Measurements from ENCODE around the gene ROM1. TPM values are rescaled to one million over a fixed set of nuclear protein-coding genes. Genes with fewer than 3 reads are reported as not detected.

Gene ROM1
- total RNA-seq, 1 donor from 2014 or later = 11.1 TPM

DNA sequence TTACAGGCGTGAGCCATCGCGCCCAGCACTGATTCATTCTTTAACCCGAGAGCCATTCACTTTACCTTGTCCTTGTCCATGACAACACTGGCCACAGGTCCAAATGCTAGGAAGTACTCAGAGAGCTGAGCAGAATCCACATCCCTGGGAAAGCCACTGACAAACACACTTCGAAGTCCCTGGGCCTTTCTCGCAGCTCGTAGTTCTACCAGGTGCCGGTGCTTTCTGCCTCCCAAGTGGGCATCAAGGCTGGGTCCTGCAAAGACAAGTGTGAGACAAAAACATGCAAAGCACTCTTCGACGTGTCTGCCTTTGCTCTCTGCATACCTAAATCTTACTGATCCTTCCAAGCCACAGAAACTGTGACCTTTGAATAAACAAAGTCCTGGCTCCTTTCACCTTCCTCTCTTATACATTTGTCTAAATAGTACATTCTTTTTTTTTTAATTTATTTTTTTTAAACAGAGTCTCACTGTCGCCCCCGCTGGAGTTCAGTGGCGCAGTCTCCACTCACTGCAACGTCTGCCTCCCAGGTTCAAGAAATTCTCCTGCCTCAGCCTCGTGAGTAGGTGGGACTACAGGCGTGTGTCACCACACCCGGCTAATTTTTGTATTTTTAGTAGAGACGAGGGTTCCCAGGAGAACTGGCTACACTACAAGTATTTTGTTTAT is 24.0 kb upstream of the ROM1 start:
- no peak for DNase-seq (ENCODE audit: low read depth, low spot score)

DNA sequence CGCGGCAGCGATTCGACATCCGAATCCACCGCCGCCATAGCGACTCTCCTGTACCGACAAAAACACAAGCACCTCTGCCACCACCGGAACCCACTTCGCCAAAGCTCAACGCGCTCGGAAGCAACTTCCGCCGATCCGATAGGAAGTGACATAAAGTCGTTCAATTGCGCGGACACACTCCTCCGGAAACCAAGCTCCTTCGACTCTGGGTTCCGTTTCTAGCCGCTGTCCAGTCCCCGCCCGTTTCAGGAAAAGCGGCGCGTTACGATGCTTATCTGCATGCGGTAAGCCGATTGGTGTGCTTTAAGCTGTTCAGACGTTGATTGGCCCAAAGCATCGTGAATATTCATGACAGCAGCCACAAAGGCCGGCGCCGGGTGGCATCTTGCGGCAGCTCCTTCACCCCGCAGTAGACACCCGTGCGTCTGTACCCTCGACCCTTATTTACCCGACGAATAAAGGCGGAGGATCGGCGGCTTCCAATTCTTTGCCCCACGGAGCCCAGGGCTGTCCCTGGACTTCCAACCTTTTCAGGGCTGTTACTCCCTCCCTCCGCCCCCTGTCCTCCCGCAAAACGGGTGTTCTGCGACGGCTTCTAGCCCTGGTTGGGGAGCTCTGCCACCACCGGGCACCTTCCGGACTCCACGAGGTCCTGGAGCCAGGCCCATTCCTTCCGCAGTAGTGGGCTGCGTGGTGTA is 21.5 kb upstream of the ROM1 start, which contains the start of gene TUT1:
TSS of gene TUT1 (minus strand) at position 76 of the 698 bp plus-strand sequence. CDS start at position 38, 38 bp downstream.
- DNase-seq (ENCODE audit: low read depth, low spot score) = peak; percentile 99

DNA sequence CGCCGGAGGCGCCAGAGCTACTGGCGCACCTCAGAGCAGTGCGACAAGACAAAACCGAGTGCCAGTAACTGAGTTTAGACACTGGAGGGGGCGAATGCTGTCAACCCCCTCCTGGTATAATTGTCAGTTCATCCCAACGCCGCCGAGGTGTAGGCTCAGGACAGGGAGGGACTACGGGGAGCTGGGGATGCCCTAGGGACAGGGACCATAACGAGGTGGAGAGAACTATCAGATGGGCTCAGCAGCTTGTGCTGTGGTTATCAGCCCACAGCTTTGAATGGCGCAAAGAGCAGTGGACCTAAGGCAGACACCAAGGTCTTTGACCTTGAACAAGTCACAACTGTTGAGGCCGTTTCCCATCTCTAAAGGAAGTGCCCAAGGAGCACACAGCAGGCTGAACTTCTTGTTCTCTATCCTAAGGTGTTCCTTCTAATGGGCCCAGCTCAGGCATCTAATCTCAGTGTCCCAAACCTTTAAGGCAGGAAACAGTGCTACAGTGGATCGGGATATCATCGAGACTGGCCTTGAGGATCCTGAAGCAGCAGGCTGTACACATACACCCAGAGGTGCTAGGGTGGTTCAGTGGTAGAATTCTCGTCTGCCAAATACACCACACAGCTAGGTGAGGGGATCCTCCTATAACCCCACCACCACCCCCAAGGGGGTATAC is 20.8 kb upstream of the ROM1 start:
- no peak for DNase-seq (ENCODE audit: low read depth, low spot score)

DNA sequence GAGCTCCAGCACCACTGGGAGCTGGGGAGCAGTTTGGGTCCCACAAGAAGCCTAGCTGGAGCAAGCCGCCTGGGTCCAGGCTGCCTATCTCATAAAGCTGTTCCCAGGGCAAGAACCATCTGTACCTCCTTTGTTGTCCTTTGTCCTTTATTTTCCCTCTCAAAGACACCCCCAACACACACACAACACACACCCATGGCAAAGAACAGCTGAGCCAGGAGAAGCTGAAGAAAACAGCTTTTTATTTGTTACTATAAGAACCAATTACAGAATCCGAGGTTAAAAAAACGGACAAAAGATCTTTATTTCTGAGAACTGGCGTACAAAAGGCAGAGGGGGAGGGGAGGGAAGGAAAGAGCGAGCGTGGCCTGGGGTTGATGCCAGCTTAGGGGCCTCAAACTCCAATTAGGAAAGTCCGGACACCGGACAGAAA is 20.1 kb upstream of the ROM1 start:
- no peak for DNase-seq (ENCODE audit: low read depth, low spot score)

DNA sequence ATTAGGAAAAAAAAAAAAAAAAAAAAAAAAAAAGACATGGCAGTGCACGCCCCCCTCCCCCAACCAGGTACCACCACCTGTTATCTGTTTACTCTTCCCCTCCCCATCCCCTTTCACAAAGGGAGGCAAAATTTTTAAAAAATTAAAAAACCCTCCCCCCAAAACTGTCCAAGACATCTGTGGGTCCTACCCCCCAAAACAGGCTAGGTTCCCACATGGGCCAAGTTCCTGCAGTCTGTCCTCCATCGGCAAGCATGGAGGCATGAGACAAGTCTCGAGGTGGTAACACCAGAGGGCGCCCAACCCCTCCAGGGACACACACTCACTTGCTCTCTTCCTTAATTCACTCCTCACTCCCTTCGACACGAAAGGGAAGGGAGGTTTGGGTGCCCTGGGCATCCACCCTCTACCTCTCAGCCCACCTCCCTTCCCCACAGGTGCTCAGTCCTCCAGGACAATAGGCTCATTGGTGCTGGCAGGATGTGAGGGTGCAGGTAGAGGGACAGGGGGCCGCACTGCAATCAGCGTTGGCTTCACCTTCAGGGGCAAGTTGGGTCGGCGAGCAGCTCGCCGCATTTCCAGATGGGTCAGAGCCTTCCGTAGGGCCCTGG is 19.5 kb upstream of the ROM1 start:
- DNase-seq (ENCODE audit: low read depth, low spot score) = peak; percentile 52

DNA sequence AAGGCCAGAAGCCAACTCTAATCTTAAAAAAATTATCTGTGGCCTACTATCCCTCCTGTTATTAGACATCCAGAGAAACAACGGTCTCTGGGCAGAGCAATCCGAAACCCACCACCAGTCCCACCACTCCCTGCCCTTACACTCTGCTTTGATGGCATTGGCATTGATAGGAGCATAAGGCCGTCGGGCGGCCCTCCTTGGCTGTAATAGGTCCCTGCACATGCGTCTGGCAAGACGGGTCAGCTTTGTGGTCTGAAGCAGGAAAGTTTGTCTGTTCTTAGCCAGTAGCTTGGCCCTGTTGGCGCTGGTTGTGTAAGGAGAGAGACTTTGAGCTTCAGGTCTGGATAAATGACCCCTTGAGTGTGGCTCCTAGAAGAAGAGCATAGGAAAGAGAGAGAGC is 17.9 kb upstream of the ROM1 start:
- no peak for DNase-seq (ENCODE audit: low read depth, low spot score)

DNA sequence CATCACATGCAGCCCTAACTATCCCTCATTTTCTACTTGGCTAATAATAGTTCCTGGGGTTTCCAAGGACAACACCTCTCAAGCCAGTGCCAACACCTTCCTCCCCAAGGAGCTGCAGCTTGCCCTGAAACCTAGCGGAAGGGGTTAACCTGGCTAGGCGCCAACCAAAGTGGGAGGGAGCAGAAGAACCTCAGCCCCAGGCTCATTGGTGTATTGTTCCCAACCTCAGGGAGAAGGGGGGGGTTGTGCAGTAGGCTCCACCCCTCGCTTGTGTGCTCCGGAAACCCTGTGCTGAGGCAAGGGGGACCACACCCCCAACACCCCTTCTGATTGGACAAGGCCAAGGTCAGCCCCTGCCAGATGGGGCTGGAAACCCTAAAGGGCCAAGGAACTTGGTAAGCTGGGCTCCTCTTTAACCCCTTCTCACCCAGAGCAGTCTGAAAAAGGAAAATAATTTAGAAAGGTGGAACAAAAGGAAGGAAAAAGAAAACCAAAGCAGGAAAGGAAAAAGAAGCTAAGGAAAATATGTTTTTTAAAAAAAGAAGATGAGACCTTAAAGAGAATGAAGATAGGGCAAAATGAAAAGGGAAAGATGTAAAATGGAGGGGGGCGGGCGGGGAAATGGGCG is 13.9 kb upstream of the ROM1 start:
- DNase-seq (ENCODE audit: low read depth, low spot score) = peak; percentile 98

DNA sequence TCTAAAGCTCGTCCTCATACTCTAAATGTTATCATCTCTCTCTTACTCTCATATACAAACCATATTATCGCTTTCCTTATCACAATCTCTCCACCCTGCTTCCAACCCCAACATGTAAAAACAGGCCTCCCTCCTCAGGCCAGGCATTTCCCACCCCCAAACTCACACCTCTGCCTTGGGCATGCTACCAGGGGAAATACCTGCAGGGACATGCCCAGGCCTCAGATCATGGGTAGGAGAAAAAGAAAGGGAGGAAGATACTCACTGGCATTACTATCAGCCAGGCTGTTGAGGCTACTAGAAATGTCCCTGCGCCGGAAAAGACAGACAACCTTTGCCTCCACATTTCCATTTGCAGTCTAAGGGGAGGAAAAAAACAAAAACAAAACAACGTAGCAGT is 13.2 kb upstream of the ROM1 start:
- no peak for DNase-seq (ENCODE audit: low read depth, low spot score)

DNA sequence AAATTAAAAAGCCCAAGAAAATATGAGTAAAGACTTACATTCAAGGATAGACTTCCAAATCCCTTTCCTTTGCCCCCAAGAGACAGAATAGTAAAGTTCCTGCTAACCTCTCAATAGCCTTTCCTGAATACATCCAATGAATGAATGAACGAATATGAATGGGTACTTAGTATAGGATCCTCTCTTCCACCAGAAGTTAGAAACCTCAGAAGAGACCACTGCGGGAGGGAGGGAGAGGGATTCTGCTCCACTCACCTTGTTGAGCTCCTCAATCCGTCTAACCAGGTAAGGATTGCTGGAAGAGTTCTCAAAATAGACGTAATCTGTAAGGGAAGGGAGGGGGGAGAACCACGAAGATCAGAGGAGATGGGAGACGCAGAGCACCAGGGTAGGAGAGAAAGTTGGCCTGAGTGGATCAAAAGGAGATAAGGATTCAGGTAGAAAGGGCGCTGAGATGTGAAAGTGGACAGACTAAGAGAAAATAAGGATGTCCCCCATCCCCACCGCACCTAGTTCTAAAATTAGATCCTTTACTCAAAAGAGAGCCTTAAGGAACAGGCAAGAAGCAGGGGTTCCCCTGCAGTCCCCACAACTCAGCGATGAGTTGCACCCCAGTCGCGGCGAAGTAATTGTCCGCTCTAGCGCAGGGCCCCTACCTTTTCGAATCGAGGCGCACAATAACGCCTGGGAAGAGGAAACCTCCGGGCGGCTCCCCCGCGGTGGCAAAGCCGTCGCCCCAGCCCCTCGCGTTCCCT is 12.5 kb upstream of the ROM1 start:
- DNase-seq (ENCODE audit: low read depth, low spot score) = no peak

DNA sequence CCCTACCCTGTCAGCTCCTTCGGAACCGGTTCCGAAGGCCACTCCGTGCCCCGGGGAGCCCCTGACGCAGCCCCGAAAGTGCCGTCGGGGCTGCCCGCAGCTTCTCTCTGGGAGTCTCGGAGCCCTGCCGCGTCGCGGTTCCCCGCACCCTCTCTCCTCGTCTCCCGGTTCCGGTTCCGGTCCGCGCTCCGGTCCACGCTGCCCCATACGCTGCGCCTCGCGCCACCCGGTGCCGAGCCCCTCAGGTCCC is 12.0 kb upstream of the ROM1 start:
- no peak for DNase-seq (ENCODE audit: low read depth, low spot score)

DNA sequence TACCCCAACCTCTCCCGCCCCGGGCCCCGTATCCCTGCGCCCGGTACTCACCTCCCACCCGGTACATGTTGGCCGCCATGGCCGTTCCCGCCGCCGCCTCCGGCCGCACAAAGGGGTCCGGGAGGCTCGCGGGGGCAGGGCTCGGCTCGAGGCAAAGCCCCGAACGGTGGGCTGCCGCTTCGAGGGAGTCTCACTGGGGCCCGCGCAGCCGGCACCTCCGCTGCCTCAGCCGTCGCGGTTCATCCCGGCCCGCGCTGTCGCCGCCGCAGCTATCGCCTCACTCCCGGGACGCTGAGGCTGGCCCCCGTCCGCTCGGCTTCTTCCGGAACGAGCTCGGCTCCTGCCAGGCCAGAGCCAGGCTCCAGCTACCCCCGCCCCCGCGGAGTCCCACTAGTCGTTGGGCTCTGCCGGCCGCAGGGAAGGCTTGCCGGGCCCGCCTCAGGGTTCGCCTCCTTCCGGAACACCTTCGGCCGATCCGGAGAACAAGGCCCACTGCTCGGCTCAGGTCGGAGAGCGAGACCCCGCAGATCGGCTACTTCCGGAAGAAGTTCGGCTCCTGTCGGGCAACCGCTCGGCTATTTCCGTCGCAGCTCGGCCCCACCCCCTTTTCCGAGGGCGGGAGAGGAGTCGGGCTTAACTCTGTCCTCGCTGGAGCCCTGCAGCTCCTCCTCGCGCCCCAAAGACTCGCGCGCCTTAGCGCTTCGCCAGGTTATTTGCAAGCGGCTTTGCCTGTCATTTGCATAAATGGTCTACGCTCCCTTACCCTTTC is 11.5 kb upstream of the ROM1 start, which contains the start of gene MTA2:
TSS of gene MTA2 (minus strand) at position 494 of the 769 bp plus-strand sequence. CDS start at position 79, 415 bp downstream.
- DNase-seq (ENCODE audit: low read depth, low spot score) = peak; percentile 92

DNA sequence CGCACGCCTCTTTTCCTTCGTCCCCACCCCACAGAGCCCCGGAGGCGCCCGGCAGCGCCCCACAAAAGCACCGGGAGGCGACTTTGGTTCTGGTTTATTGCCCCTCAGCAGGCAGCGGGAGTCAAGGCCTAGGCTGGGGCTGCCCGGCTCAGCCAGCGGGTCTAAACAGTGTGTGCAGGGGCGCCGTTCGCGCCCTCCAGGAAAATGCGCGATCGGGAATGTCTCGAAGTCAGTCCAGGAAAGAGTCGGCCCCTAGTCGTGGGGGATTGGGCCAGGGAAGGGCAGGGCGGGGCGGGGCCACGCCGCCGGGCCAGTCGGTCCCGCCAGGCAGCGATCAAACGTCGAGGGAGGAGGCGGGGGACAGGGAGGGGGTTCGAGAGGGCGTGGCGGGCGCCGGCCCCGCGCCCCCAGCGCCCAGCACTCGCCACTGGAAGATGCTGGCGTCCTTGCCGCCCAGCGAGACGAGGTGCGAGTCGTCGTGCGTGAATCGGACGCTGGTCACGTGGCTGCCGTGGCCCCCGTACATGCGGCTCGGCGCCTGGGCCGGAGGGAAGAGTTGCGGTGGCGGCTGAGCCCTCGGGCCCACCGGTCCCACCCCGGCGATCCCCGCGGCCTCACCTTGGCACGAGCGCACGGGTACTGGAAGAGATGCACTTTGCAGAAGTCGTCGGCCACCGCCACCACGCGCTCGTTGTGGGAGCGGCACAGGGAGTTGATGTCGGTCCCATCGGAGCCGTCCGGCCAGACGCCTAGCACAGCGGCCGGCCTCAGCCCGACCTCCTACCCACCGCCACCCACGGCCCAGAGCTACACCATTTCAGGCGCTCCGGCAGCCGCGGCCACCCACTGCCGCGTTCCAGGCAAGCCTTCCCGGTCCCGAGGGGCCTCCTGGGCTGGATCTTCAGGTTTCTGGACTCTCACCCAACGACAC is 10.7 kb upstream of the ROM1 start:
- DNase-seq (ENCODE audit: low read depth, low spot score) = no peak

DNA sequence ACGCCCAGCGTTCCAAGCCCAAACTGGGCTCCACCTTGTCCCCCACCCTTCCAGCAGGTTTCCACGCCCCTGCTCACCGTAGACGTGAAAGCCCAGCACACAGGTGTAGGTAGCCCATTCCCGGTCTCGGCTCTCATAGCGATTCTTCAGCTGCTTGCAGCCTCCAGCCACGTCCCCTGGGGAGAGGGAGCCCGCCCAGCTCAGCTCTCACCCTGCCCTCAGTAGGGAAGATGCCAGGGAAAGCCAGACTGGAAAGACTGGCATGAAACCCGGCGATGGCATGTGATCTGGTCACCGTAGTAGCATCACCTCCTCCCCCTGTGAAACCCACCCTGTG is 10.0 kb upstream of the ROM1 start:
- DNase-seq (ENCODE audit: low read depth, low spot score) = no peak

DNA sequence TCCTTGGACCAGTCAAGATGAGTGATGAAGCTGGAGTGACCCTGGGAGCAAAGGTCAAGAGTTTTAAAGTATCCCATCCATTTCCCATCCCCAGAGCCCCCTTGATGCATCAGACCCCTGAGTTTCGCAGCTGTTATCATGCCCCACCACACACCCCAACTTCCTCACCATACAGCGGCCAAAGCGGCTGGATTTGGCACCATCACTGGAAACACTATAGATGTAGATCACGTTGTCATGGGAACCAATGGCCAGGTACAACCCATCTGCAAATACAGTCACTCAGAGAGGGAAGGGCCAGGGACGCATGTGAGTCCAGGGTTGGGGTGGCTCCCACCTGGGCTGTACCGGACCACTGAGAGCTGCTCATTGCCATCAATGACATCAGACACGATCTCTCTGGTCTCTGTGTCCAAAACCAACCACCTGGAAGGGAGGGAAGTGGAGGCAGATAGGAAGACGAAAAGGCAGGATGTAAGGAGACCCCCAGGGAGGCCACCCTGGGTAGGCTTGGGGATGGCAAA is 9.2 kb upstream of the ROM1 start:
- no peak for DNase-seq (ENCODE audit: low read depth, low spot score)

DNA sequence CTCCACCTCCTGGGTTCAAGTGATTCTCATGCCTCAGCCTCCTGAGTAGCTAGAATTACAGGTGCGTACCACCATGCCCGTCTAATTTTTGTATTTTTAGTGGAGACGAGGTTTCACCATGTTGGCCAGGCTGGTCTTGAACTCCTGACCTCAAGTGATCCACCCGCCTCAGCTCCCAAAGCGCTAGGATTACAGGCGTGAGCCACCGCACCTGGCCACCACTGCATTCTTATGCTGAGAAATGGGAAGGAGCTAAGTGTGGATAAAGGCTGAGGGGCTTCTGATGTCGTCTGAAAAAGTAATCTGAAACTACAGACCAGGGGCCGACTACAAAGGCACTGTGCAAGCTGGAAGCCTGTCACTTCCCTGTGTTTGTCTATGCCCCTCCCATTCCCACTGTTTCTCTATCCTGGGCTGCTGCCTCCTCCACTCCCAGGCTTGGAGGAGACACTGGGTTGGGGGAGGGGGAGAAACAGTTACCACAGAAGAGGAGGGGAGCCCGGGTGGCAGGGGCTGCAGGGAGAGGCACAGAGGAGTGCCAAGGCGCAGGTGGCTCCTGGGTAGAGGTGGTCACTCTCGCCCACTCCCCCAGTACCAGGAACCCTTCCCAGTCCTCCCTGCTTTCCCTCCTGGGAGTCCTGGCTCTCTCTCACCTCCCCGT is 8.5 kb upstream of the ROM1 start:
- DNase-seq (ENCODE audit: low read depth, low spot score) = no peak

DNA sequence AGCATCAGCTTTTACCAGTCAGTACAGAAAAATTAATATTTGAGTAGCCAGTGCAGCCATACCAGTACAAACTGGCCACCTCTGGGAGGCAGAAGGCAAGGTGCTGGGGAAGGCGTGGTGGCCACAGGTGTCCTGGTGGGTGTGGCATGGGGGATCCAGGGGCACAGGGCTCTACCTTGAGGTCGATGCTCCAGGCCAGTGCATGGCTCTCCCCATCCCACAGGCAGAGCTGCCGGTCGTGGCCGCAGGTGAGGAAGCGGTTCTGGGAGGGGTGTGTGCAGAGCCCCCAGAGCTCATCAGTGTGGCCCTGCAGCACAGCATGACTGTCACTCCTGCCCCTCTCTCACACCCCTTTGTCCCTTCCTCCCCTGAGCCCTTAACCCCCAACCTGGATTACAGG is 7.6 kb upstream of the ROM1 start:
- no peak for DNase-seq (ENCODE audit: low read depth, low spot score)

DNA sequence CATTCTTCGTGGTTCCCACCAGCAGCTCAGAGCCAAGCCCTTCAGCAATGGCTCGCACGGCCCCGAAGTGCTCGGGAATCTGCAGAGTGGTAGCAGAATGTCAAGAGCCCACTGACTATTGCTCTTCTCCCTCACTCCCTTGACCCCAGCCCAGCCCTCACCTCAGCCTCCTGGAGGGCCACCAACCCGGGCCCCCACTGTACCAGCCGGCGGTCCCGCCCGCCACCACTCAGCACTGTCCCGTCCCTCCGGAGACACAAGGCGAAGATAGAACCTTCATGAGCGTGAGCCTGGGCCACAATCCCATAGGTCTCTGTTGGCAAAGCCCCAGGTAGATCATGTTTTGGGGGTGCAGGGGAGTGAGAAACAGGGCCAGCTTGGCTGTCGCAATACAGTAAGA is 7.2 kb upstream of the ROM1 start:
- no peak for DNase-seq (ENCODE audit: low read depth, low spot score)

DNA sequence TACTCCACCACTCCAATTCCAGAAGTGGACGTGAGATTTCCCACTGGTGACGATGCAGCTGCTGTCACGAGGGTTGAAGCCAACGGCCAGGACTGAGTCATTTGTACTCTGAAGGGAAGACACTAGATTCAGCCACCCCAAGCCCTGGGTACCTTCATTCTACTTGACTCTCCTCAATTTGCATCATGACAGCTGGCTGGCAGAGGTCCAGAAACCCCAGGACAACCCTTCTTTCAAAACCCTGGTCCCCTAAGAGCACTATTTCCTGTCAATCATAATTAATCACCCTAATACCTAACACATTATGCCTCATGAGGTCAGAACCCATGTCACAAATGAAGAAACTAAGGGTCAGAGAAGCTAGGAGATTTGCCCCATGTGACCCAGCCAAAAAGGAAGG is 5.3 kb upstream of the ROM1 start:
- DNase-seq (ENCODE audit: low read depth, low spot score) = no peak

DNA sequence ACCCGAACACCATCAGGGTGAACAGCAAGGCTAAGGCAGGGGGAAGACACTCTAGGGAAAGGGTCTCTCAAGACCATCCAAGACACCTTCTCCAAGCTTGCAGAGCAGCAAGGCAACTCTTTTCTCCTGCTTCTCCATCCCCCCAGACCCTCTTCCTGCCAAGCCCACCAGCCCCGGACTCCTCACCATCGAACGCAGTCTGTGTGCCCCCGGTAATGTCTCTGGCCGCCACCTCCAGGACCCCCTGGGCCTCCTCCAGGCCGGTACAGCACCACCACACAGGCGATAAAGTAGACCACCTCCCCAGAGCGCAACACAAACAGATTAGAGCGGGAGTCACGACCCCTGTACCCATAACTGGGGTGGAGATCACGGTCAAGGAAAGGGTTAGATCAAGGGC is 4.3 kb upstream of the ROM1 start:
- DNase-seq (ENCODE audit: low read depth, low spot score) = no peak

Data from pulmonary artery endothelial cell (primary cell).